GM18526 (cell line): ENCODE data around the gene SLAMF9.

Experiments
- POLR2A ChIP-seq: IDR thresholded peaks from 3 replicates; pipeline ENCODE4 v1.6.1; 2011; ENCODE audit not compliant: insufficient read length; ENCODE audit errors: extremely low read depth

The SLAMF9 gene

DNA sequence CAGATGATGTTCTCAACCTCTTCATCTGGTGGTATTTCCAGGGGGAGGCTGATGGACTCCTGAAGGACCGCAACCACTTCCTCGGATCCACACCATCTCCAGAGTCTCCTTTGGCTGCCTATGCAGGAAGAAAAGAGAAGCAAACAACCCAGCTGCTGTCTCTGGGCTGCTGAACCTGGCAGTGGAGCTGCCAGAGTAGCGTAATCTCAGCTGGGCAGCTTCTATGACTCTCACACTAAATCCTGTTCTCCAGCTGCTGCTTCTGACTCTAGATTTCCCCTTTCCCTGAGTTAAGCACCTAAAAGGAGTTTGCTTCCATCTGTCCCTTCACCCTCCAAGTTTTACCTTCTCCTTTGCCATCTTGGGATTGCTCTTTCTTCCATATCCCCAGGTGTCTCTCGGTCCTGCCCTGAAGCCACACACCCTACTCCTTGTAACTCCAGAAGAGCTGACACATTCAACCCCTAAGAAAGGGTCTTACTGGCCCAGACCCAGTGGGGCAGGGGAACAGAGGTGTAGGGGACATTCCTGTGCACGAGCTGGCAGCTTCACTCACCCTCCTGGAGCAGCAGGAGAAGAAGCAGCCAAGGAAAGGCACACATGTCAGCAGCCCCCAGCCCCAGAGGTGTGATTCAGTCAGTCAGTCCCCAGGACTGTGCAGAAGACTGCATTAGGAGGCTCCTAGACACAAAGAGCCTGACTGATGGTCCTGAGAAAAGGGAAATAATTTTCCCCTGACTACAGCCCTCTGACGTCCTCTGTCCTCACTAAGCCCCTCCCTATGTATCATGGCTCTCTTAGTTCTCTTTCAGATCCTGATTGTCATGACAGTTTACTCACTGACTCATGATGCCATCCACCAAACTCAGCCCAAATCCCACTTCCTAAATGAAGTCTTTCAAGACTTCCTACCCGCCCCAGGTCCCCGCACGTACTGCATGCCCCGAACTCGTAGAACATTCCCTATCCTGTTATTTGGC lies at the start of gene SLAMF9:
TSS of gene SLAMF9 (minus strand) at position 702 of the 980 bp plus-strand sequence. CDS start at position 602, 100 bp downstream.
- TF ChIP-seq POLR2A: no peak

- TF ChIP-seq POLR2A: no peak
Measured at GRCh38 chr1:160001440-160001839, 47.4 kb upstream of the SLAMF9 start.

DNA sequence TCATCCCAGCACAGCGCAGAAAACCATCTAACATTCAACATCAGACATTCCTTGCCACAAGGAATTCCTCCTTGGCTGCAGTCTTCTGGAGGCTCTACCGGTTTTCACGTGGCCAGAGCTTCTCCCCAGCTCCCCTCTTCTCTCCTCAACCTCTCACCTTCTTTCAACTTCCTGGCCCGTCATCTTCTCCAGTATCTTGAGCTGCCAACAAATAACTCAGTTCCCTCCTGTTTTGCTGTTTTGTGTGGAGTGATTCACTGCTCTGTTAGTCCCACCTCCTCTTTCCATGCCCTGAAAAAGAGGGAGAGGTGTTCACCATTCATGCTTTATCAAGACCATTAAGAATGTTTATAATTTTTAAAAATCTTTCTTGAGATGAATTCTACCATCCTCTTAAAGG lies 45.2 kb upstream of the SLAMF9 start:
- TF ChIP-seq POLR2A: no peak

GRCh38 chr1:159996653-159997052 lies 42.6 kb upstream of the SLAMF9 start:
- TF ChIP-seq POLR2A: no peak

GRCh38 chr1:159994896-159995295 lies 40.9 kb upstream of the SLAMF9 start:
- TF ChIP-seq POLR2A: no peak

- TF ChIP-seq POLR2A: no peak
Measured at GRCh38 chr1:159993911-159994310, 39.9 kb upstream of the SLAMF9 start.

GRCh38 chr1:159992161-159992560 lies 38.1 kb upstream of the SLAMF9 start:
- no peak for TF ChIP-seq POLR2A

DNA sequence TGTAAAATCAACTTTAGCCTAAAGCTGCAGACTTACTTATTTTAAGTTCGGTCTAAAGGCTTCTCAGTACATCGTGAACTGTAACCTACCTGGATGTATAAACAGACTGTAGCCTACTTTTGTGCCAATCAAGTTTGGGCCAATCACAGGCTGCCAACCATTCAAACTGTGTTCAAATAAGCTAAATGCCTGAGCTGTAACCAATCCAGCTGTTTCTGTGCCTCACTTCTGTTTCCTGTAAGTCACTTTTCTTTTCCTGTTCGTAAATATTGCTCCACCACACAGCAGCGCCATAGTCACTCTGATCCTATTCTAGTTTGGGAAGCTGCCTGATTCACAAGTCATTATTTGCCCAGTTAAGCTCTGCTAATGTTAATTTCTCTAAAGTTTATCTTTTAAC lies 37.5 kb upstream of the SLAMF9 start:
- TF ChIP-seq POLR2A: no peak

- TF ChIP-seq POLR2A: no peak
Measured at GRCh38 chr1:159990005-159990404, 36.0 kb upstream of the SLAMF9 start.

- no peak for TF ChIP-seq POLR2A
Measured at GRCh38 chr1:159989581-159989980, 35.5 kb upstream of the SLAMF9 start.

GRCh38 chr1:159988006-159988405 lies 34.0 kb upstream of the SLAMF9 start:
- no peak for TF ChIP-seq POLR2A

- no peak for TF ChIP-seq POLR2A
Measured at GRCh38 chr1:159987186-159987585, 33.1 kb upstream of the SLAMF9 start.

- TF ChIP-seq POLR2A: no peak
Measured at GRCh38 chr1:159986531-159986930, 32.5 kb upstream of the SLAMF9 start.

- TF ChIP-seq POLR2A: no peak
Measured at GRCh38 chr1:159986093-159986492, 32.1 kb upstream of the SLAMF9 start.

- TF ChIP-seq POLR2A: no peak
Measured at GRCh38 chr1:159985473-159985872, 31.4 kb upstream of the SLAMF9 start.

DNA sequence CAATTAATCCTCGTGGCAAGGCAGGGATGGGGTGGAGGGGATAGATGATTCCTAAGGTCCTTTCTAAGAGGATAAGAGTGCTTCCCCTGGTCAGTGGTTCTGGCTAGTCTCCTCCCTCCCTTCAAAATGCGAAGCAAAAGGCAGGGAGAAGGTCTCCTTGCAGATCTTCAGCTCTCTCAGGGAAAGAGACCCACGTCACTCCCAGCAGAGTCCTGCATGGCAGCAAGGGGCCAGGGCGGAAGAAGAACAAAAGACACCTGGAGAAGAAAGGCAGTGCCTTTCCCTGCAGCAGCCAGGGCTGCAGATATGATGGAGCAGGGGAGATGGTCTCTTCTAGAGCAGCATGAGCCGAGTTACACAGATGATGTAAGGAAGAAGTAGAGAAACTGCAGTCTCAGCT lies 29.6 kb upstream of the SLAMF9 start:
- TF ChIP-seq POLR2A: no peak

GRCh38 chr1:159982280-159982679 lies 28.2 kb upstream of the SLAMF9 start:
- no peak for TF ChIP-seq POLR2A
